DOHH2 (cell line): ENCODE results near the gene EPHB3.

Experiments
- H3F3A ChIP-seq: fragments of 200-600 bp; sonication (generic), shearing (Covaris generic); 2 replicates; pipeline ENCODE4 v1.6.0; 2016; ENCODE audit warnings: antibody characterized with exemption, mild to moderate bottlenecking; ENCODE audit not compliant: control insufficient read depth, insufficient read depth
- H3K27ac ChIP-seq: fragments of 200-600 bp; sonication (generic); 2 replicates; pipeline ENCODE4 v1.5.1; 2014; ENCODE audit warnings: low read depth, mild to moderate bottlenecking, low read length, moderate library complexity
- H3K27me3 ChIP-seq: fragments of 200-600 bp; sonication (generic); 2 replicates; pipeline ENCODE4 v1.6.1; 2014; ENCODE audit warnings: mild to moderate bottlenecking, low read length, mixed read lengths; ENCODE audit not compliant: control insufficient read depth
- H3K36me3 ChIP-seq: fragments of 200-600 bp; sonication (generic); 2 replicates; pipeline ENCODE4 v1.6.1; 2014; ENCODE audit warnings: mild to moderate bottlenecking, low read length, moderate library complexity, mixed read lengths; ENCODE audit not compliant: control insufficient read depth
- H3K4me1 ChIP-seq: fragments of 200-600 bp; sonication (generic); 2 replicates; pipeline ENCODE4 v1.6.1; 2014; ENCODE audit warnings: mild to moderate bottlenecking, low read length, mixed read lengths; ENCODE audit not compliant: control insufficient read depth
- H3K4me2 ChIP-seq: fragments of 200-600 bp; sonication (generic); 2 replicates; pipeline ENCODE4 v1.6.0; 2014; ENCODE audit warnings: mild to moderate bottlenecking, low read length, moderate library complexity
- H3K4me3 ChIP-seq: fragments of 200-600 bp; sonication (generic); 2 replicates; pipeline ENCODE4 v1.5.1; 2014; ENCODE audit warnings: mild to moderate bottlenecking, low read length, mixed read lengths
- H3K79me2 ChIP-seq: fragments of 200-600 bp; sonication (generic); 2 replicates; pipeline ENCODE4 v1.6.1; 2014; ENCODE audit warnings: mild to moderate bottlenecking, low read length, mixed read lengths; ENCODE audit not compliant: control insufficient read depth
- H3K9me2 ChIP-seq: fragments of 200-600 bp; sonication (generic); replicated peaks from 2 replicates; pipeline ENCODE4 v1.6.1; 2014; ENCODE audit warnings: mild to moderate bottlenecking, low read length, mixed read lengths; ENCODE audit not compliant: control insufficient read depth
- H3K9me3 ChIP-seq: fragments of 200-600 bp; sonication (generic); 2 replicates; pipeline ENCODE4 v1.6.1; 2014; ENCODE audit warnings: antibody characterized with exemption, low read length, mixed read lengths; ENCODE audit not compliant: control insufficient read depth, insufficient read depth
- H4K20me1 ChIP-seq: fragments of 200-600 bp; sonication (generic); 2 replicates; pipeline ENCODE4 v1.6.0; 2014; ENCODE audit warnings: low read depth, mild to moderate bottlenecking, antibody characterized with exemption, low read length, moderate library complexity; ENCODE audit not compliant: control insufficient read depth, insufficient read depth
- EZH2phosphoT487 ChIP-seq: fragments of 200-600 bp; sonication (generic); IDR thresholded peaks from 2 replicates; pipeline ENCODE4 v1.6.1; 2017; ENCODE audit warnings: borderline replicate concordance, mild to moderate bottlenecking, antibody characterized with exemption, low read length, moderate library complexity, mixed read lengths
- TF ChIP-seq, protein P1 (sequence below): fragments of 200-600 bp; sonication (generic); IDR thresholded peaks from one replicate; pipeline ENCODE4 v1.5.1; 2014; ENCODE audit warnings: antibody characterized with exemption, mild to moderate bottlenecking, low read depth, low read length; ENCODE audit not compliant: poor library complexity, severe bottlenecking

EPHB3 gene

DNA sequence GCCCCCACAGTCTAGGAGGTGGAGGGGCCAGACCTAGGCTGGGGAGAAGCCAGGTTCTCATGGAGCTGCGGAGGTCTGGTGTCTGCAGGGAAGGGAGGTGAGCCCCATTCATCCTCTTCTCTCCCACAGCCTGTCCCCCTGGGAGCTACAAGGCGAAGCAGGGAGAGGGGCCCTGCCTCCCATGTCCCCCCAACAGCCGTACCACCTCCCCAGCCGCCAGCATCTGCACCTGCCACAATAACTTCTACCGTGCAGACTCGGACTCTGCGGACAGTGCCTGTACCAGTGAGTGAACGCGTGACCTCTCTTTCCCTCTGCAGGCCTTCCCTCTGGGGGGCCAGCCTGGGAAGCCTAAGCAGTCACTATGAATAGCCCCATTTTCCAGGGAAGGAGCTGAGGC, 14.1 kb downstream of the EPHB3 start:
- no peak overlapping the region for H3K27ac ChIP-seq
- no peak overlapping the region for H3K4me3 ChIP-seq
- H4K20me1 ChIP-seq, result no peaks in the 10 kb centered on the region
- H3K79me2 ChIP-seq, result no peaks in the 10 kb centered on the region
- H3F3A ChIP-seq, result no peaks in the 10 kb centered on the region
- H3K27me3 ChIP-seq, result no peaks in the 10 kb centered on the region
- no peak for TF ChIP-seq EZH2phosphoT487
- TF ChIP-seq, protein P1, sequence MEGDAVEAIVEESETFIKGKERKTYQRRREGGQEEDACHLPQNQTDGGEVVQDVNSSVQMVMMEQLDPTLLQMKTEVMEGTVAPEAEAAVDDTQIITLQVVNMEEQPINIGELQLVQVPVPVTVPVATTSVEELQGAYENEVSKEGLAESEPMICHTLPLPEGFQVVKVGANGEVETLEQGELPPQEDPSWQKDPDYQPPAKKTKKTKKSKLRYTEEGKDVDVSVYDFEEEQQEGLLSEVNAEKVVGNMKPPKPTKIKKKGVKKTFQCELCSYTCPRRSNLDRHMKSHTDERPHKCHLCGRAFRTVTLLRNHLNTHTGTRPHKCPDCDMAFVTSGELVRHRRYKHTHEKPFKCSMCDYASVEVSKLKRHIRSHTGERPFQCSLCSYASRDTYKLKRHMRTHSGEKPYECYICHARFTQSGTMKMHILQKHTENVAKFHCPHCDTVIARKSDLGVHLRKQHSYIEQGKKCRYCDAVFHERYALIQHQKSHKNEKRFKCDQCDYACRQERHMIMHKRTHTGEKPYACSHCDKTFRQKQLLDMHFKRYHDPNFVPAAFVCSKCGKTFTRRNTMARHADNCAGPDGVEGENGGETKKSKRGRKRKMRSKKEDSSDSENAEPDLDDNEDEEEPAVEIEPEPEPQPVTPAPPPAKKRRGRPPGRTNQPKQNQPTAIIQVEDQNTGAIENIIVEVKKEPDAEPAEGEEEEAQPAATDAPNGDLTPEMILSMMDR, result no peak
- H3K4me2 ChIP-seq, result no peak overlapping the region
- H3K9me2 ChIP-seq, result no peaks in the 10 kb centered on the region
- peaks cover 28% of the 10 kb centered on the region for H3K4me1 ChIP-seq
- no peaks in the 10 kb centered on the region for H3K36me3 ChIP-seq
- no peaks in the 10 kb centered on the region for H3K9me3 ChIP-seq

DNA sequence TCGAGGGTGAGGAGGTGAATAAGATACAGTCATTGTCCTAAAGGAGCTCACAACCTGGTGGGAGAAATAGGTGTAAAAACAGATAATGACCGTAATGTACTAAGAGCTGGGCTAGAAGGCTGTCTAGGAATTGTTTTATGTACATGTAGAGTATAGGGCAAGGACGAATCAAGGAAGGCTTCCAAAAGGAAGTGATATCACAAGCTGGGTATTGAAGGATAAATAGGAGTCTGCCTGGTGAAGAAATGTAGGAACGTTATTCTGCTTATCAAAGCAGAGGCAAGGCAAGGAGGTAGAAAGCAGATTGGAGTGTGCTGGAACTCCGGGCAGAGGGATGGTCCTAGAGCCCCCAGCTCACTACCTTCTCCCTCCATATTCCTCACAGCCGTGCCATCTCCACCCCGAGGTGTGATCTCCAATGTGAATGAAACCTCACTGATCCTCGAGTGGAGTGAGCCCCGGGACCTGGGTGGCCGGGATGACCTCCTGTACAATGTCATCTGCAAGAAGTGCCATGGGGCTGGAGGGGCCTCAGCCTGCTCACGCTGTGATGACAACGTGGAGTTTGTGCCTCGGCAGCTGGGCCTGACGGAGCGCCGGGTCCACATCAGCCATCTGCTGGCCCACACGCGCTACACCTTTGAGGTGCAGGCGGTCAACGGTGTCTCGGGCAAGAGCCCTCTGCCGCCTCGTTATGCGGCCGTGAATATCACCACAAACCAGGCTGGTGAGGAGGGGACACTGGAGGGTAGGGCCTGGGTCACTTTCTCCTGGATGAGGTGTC, 15.1 kb downstream of the EPHB3 start:
- H3K36me3 ChIP-seq, result no peaks in the 10 kb centered on the region
- H3K79me2 ChIP-seq, result no peaks in the 10 kb centered on the region
- no peaks in the 10 kb centered on the region for H3K9me2 ChIP-seq
- H3K4me3 ChIP-seq, result no peak overlapping the region
- no peak for TF ChIP-seq EZH2phosphoT487
- TF ChIP-seq, protein P1, result no peak
- H4K20me1 ChIP-seq, result no peaks in the 10 kb centered on the region
- H3K27ac ChIP-seq, result no peak overlapping the region
- H3K4me2 ChIP-seq, result no peak overlapping the region
- H3K27me3 ChIP-seq, result no peaks in the 10 kb centered on the region
- H3K4me1 ChIP-seq, result peaks cover 28% of the 10 kb centered on the region
- H3F3A ChIP-seq, result no peaks in the 10 kb centered on the region
- H3K9me3 ChIP-seq, result no peaks in the 10 kb centered on the region

DNA sequence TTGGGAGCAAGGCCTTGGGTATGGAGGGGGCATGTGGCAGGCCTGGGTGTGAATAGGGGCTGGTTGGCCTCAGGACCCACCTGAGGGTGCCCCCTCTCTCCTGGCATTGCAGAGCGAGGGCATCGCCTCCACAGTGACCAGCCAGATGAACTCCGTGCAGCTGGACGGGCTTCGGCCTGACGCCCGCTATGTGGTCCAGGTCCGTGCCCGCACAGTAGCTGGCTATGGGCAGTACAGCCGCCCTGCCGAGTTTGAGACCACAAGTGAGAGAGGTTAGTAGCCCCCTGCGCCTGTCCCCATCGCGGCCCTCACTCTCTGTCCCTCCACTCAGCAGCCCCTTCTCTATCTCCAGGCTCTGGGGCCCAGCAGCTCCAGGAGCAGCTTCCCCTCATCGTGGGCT, 16.0 kb downstream of the EPHB3 start:
- Histone ChIP-seq H3K79me2 (no peaks in the 10 kb centered on the region), H3K4me3 (no peak overlapping the region)

More for the DNA sequence above, 16.0 kb downstream of the EPHB3 start:
- no peaks in the 10 kb centered on the region for H4K20me1 ChIP-seq
- peak overlapping the region; percentile 73; the same call in 1 of the 2 replicates for H3K4me2 ChIP-seq
- no peak for TF ChIP-seq EZH2phosphoT487
- TF ChIP-seq, protein P1, result no peak
- H3K36me3 ChIP-seq, result no peaks in the 10 kb centered on the region
- H3K4me1 ChIP-seq, result peaks cover 28% of the 10 kb centered on the region
- H3F3A ChIP-seq, result no peaks in the 10 kb centered on the region
- H3K27ac ChIP-seq, result no peak overlapping the region
- no peaks in the 10 kb centered on the region for H3K9me2 ChIP-seq
- H3K27me3 ChIP-seq, result no peaks in the 10 kb centered on the region
- no peaks in the 10 kb centered on the region for H3K9me3 ChIP-seq
